AG04450 (cell line): Measurements from ENCODE around the gene ZNF878. TPM values are rescaled to one million over a fixed set of nuclear protein-coding genes. Genes with fewer than 3 reads are reported as not detected.
A peak's percentile ranks its signal among the peaks of the same experiment; 100 is the strongest.

Experiments used
- CTCF ChIA-PET: fragments of 300-600, 350-600 bp; formaldehyde crosslinking; extraction: SDS; loops from one replicate; lab custom pipeline; 2022; ENCODE audit warnings: antibody characterized with exemption, inconsistent platforms; lab: Charles Lee
- POLR2A ChIA-PET: fragments of 350-600 bp; formaldehyde crosslinking; extraction: SDS; loops from one replicate; lab custom pipeline; 2021; ENCODE audit warnings: antibody characterized with exemption, inconsistent platforms; lab: Yijun Ruan, JAX
- DNase-seq: peaks from one replicate; pipeline ENCODE4 v3.0.0-alpha.2; 2011; ENCODE audit warnings: low read depth, low spot score
- H3K27ac ChIP-seq: one replicate; pipeline ENCODE4 v1.5.1; 2012; ENCODE audit warnings: low read depth, low read length, control low read depth
- H3K27me3 ChIP-seq: one replicate; pipeline ENCODE4 v1.6.0; 2012; ENCODE audit warnings: low read length; ENCODE audit not compliant: control insufficient read depth, insufficient read depth
- H3K4me3 ChIP-seq: 2 replicates; pipeline ENCODE4 v1.5.1; 2011; ENCODE audit warnings: mild to moderate bottlenecking, low read depth, low read length, control low read depth
- H3K9me3 ChIP-seq: 2 replicates; pipeline ENCODE4 v1.5.1; 2012; ENCODE audit warnings: low read length; ENCODE audit not compliant: control insufficient read depth, insufficient read depth
- CTCF ChIP-seq: IDR thresholded peaks from 2 replicates; pipeline ENCODE4 v1.5.1; 2011; ENCODE audit warnings: low read depth, low read length, control low read depth, inconsistent platforms
- polyA plus RNA-seq: library from polyadenylated mRNA; depleted of rRNA; stranded (reverse); fragments of >200 nt; gene quantifications from 2 replicates; pipeline ENCODE4 v1.2.3, GENCODE V29; 2011

ZNF878 gene
- polyA plus RNA-seq, 1 experiment: 0.12 TPM

DNA sequence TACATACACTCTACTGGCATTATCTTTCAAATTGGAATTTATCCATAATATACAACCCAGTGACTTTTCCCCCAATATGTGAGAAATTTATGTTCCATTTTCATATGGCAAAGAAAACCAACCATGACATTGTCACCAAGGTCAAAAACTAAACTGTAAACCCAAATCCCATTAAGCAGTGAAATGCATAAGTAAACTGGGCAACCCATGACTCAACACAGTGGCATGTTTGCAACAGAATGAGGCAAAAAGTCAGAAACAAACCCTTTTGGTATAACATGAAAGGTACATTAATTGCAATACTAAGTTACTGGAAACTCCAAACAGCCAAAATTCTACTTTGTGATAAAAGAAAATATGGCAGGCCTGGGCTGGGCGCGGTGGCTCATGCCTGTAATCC is 4.9 kb downstream of the ZNF878 start:
- no peak overlapping the region for H3K27ac ChIP-seq
- no peak overlapping the region for H3K4me3 ChIP-seq
- no peak for DNase-seq
- peaks cover 35% of the 10 kb centered on the region for H3K9me3 ChIP-seq
- no peaks in the 10 kb centered on the region for H3K27me3 ChIP-seq
- POLR2A ChIA-PET: no interaction called here
- CTCF ChIA-PET: interaction anchor here (0.7 to 1.2 kb wide), 2 partner anchors 12 to 93 kb away, joined by 3 to 6 read pairs; no protein-coding TSS in a partner anchor
- TF ChIP-seq CTCF: no peak

DNA sequence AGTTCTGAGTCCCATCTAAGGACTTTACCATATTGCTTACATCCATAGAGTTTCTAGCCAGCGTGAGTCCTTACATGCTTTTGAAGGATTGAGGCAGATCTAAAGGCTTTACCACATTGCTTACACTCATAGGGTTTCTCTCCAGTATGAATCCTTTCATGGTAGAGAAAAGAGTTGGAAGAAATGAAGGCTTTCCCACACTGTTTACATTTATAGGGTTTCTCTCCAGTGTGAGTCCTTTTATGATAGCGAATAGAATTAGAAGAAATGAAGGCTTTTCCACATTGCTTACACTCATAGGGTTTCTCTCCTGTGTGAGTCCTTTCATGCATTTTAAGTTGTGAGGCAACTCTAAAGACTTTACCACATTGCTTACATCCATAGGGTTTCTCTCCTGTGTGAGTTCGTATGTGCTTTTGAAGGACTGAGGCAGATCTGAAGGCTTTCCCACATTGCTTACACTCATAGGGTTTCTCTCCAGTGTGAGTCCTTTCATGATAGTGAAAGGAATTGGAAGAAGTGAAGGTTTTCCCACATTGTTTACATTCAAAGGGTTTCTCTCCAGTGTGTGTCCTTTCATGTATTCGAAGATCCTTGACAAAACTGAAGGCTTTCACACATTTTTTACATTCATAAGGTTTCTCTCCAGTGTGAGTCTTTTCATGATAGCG is 8.9 kb downstream of the ZNF878 start:
- CTCF ChIA-PET: interaction anchor here (0.8 kb wide), 1 partner anchor 16 kb away, joined by 3 read pairs; no protein-coding TSS in a partner anchor
- H3K27ac ChIP-seq: no peak overlapping the region
- DNase-seq: no peak
- TF ChIP-seq CTCF: no peak
- no peaks in the 10 kb centered on the region for H3K27me3 ChIP-seq
- H3K4me3 ChIP-seq: no peak overlapping the region
- peaks cover 56% of the 10 kb centered on the region for H3K9me3 ChIP-seq
- POLR2A ChIA-PET: no interaction called here

GRCh38 chr19:12042893-12043292 is 9.9 kb downstream of the ZNF878 start:
- no peak overlapping the region for H3K4me3 ChIP-seq
- H3K9me3 ChIP-seq: peaks cover 48% of the 10 kb centered on the region
- no peak for DNase-seq
- TF ChIP-seq CTCF: no peak
- no peaks in the 10 kb centered on the region for H3K27me3 ChIP-seq
- CTCF ChIA-PET: no interaction called here
- POLR2A ChIA-PET: no interaction called here
- H3K27ac ChIP-seq: no peak overlapping the region

DNA sequence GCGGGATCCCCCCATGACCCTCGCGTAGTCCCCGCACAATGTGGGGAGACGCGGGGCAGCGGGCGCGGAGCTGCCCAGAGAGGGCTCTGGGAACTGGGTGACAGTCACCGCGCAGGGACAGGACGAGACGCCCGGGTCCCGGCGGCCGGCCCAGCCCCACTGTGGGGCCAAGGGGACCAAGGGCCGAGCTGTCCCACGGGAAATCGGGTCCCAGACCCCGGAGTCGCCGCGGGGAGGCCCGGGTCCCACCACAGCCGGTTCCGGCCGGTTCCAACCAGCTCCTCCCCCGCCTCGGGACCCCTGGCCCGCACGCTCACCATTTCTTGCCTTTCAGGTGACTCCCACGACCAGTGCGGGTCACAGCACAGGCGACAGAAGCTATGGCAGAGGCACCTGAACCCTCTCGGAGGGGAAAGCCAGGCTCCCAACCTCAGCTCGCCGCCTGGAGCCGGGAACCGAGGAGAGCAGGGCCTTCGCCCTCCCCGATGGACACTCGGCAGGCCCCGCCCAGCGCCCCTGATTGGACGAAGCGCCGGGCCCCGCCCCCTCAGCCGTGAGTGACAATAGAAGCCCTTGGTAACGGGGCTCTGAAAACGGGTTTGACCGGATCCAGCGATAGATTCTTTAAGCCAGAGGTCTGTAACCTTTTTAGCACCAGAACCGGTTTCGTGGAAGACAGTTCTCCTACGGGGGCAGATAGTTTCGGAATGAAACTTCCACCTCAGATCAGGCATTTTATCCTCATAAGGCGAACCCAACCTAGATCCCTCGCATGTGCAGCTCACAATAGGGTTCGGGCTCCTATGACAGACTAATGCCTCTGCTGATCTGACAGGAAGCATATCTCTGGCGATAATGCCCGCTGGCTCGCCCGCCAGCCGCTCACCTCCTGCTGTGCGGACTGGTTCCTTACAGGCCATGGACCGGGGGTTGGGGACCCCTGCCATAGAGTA is 17.3 kb downstream of the ZNF878 start, which contains the start of gene ZNF433:
TSS of gene ZNF433 (minus strand) at position 460 of the 953 bp plus-strand sequence. CDS start at position 320, 140 bp downstream.
- POLR2A ChIA-PET: interaction anchor here (0.5 to 1.8 kb wide), 7 partner anchors 12 to 105 kb away, joined by 3 to 8 read pairs (median 4); partner anchors contain the start of genes ZNF20, ZNF844 and ZNF878
- Histone ChIP-seq H3K9me3 (peaks cover 21% of the 10 kb centered on the region), H3K4me3 (peak within 1 kb of the TSS; percentile 89), H3K27ac (no peak within 1 kb of the TSS), H3K27me3 (no peaks in the 10 kb centered on the region)
- no peak for TF ChIP-seq CTCF
- CTCF ChIA-PET: interaction anchor here (0.6 to 2.0 kb wide), 6 partner anchors 24 to 448 kb away, joined by 3 to 10 read pairs (median 5); partner anchors contain the start of gene ZNF700
- DNase-seq: peak; percentile 36
